SK-N-SH (cell line): ENCODE measurements around the gene PTAFR. TPM values are rescaled to one million over a fixed set of nuclear protein-coding genes. Genes with fewer than 3 reads are reported as not detected.

Experiments
- CTCF ChIA-PET: fragments of 300-600, 350-600 bp; formaldehyde crosslinking; extraction: SDS; loops from one replicate; lab custom pipeline; 2021; lab: Yijun Ruan, JAX
- POLR2A ChIA-PET: fragments of 350-600 bp; sonication (Branson Sonifier 250); formaldehyde crosslinking; extraction: SDS; loops from one replicate; lab custom pipeline; 2020; ENCODE audit warnings: antibody characterized with exemption, inconsistent platforms; lab: Yijun Ruan, JAX
- DNase-seq: peaks from one replicate; pipeline ENCODE4 v3.0.0; 2012
- H2AFZ ChIP-seq: fragments of 200-600 bp; sonication (generic); 2 replicates; pipeline ENCODE4 v1.8.1; 2016; ENCODE audit warnings: antibody characterized with exemption, mild to moderate bottlenecking, low read depth
- H3F3A ChIP-seq: fragments of 200-600 bp; sonication (generic); replicated peaks from 2 replicates; pipeline ENCODE3; 2016; ENCODE audit warnings: antibody characterized with exemption, mild to moderate bottlenecking; ENCODE audit not compliant: insufficient read depth
- H3K27ac ChIP-seq, 2 experiments: fragments of 200-500 bp in 1 of 2; fragments of 200-600 bp in 1 of 2; sonication (Bioruptor generic) in 1 of 2; sonication (generic), shearing (Covaris generic) in 1 of 2; 2 replicates each; pipeline versions ENCODE4 v1.5.1 to v1.6.1; 2014 to 2016; ENCODE audit warnings: low read depth in 2 of 2, inconsistent platforms in 1 of 2, low read length in 1 of 2, mild to moderate bottlenecking in 1 of 2, mixed read lengths in 1 of 2
- H3K27me3 ChIP-seq: fragments of 200-600 bp; sonication (generic), shearing (Covaris generic); 2 replicates; pipeline ENCODE4 v1.6.1; 2016; ENCODE audit warnings: mixed run types; ENCODE audit not compliant: insufficient read depth
- H3K36me3 ChIP-seq, 2 experiments: fragments of 200-500 bp in 1 of 2; fragments of 200-600 bp in 1 of 2; sonication (Bioruptor generic) in 1 of 2; sonication (generic) in 1 of 2; replicated peaks in 1 of 2; 2 replicates each; pipeline versions ENCODE3 to v1.5.1; 2014 to 2016; ENCODE audit warnings: low read length in 1 of 2, mild to moderate bottlenecking in 1 of 2; ENCODE audit not compliant: insufficient read depth in 2 of 2, control insufficient read depth in 1 of 2
- H3K4me1 ChIP-seq, 2 experiments: fragments of 200-500 bp in 1 of 2; fragments of 200-600 bp in 1 of 2; sonication (Bioruptor generic) in 1 of 2; sonication (generic), shearing (Covaris generic) in 1 of 2; 2 replicates each; pipeline versions ENCODE4 v1.5.1 to v1.6.1; 2014 to 2016; ENCODE audit warnings: low read depth in 1 of 2, low read length in 1 of 2, mixed run types in 1 of 2; ENCODE audit not compliant: insufficient read depth in 2 of 2, control insufficient read depth in 1 of 2
- H3K4me2 ChIP-seq: fragments of 200-600 bp; sonication (generic), shearing (Covaris generic); 2 replicates; pipeline ENCODE4 v1.6.1; 2017; ENCODE audit warnings: mixed run types
- H3K4me3 ChIP-seq, 2 experiments: fragments of 200-500 bp in 1 of 2; fragments of 200-600 bp in 1 of 2; sonication (Bioruptor generic) in 1 of 2; sonication (generic), shearing (Covaris generic) in 1 of 2; 2 replicates each; pipeline versions ENCODE4 v1.5.1 to v1.8.1; 2014 to 2016; ENCODE audit warnings: low read depth in 2 of 2, inconsistent platforms in 1 of 2, low read length in 1 of 2, mild to moderate bottlenecking in 1 of 2, mixed read lengths in 1 of 2, moderate library complexity in 1 of 2
- H3K79me2 ChIP-seq: fragments of 200-600 bp; sonication (generic); 2 replicates; pipeline ENCODE4 v1.8.1; 2017; ENCODE audit warnings: mild to moderate bottlenecking; ENCODE audit not compliant: insufficient read depth
- H3K9ac ChIP-seq: fragments of 200-600 bp; sonication (generic); 2 replicates; pipeline ENCODE4 v1.6.1; 2017; ENCODE audit warnings: mixed run types
- H3K9me2 ChIP-seq: fragments of 200-600 bp; sonication (generic); 2 replicates; pipeline ENCODE4 v1.6.1; 2017; ENCODE audit warnings: mixed run types
- H3K9me3 ChIP-seq: fragments of 200-600 bp; sonication (generic); 2 replicates; pipeline ENCODE4 v1.6.1; 2017; ENCODE audit warnings: mixed run types, mild to moderate bottlenecking, moderate library complexity
- H4K20me1 ChIP-seq: fragments of 200-600 bp; sonication (generic); 2 replicates; pipeline ENCODE4 v1.6.1; 2017; ENCODE audit warnings: mild to moderate bottlenecking, mixed run types; ENCODE audit not compliant: insufficient read depth
- CHD2 ChIP-seq: fragments of 150-350 bp; IDR thresholded peaks from 2 replicates; pipeline ENCODE4 v1.6.1; 2018; ENCODE audit warnings: low read length; ENCODE audit not compliant: partially characterized antibody
- CTCF ChIP-seq: fragments of 200-600 bp; sonication (generic); IDR thresholded peaks from 2 replicates; pipeline ENCODE4 v1.6.1; 2017; ENCODE audit warnings: antibody characterized with exemption, mild to moderate bottlenecking, moderate library complexity
- EP300 ChIP-seq, 2 experiments: IDR thresholded peaks; 2 replicates each; pipeline versions ENCODE4 v1.4.0 to v1.6.1; 2012; ENCODE audit warnings: borderline replicate concordance in 1 of 2, low read depth in 1 of 2, low read length in 1 of 2
- MAX ChIP-seq: IDR thresholded peaks from 2 replicates; pipeline ENCODE4 v1.4.0; 2012; ENCODE audit warnings: low read depth
- PBX3 ChIP-seq: IDR thresholded peaks from 2 replicates; pipeline ENCODE4; 2012
- REST ChIP-seq: IDR thresholded peaks from 2 replicates; pipeline ENCODE4 v1.6.1; 2012; ENCODE audit warnings: mild to moderate bottlenecking, low read depth, low read length, moderate library complexity
- RFX5 ChIP-seq: IDR thresholded peaks from 2 replicates; pipeline ENCODE4 v1.6.1; 2012; ENCODE audit warnings: mild to moderate bottlenecking, improper control_type of control experiment, low read length
- RXRA ChIP-seq: IDR thresholded peaks from 2 replicates; pipeline ENCODE4 v1.4.0; 2012; ENCODE audit warnings: low read depth, mild to moderate bottlenecking, borderline replicate concordance
- SIN3A ChIP-seq: IDR thresholded peaks from 2 replicates; pipeline ENCODE4 v1.6.1; 2012; ENCODE audit warnings: low read depth, mild to moderate bottlenecking, low read length, moderate library complexity, borderline replicate concordance
- TCF12 ChIP-seq: IDR thresholded peaks from 2 replicates; pipeline ENCODE4 v1.4.0; 2012
- USF1 ChIP-seq: IDR thresholded peaks from 2 replicates; pipeline ENCODE4 v1.4.0; 2012; ENCODE audit warnings: low read depth, borderline replicate concordance
- whole genome bisulfite sequencing: methylation state at CpG from one replicate; pipeline ENCODE4 v1.1.6; 2017; ENCODE audit warnings: low lambda C conversion rate; 5-methylcytosine and 5-hydroxymethylcytosine counted together
- polyA plus RNA-seq, 3 experiments: library from polyadenylated mRNA; depleted of rRNA; stranded (reverse); fragments of >200 nt; gene quantifications; 2 replicates each; pipeline ENCODE4 v1.2.3, GENCODE V29; 2012

Gene PTAFR
- polyA plus RNA-seq, 1 of the 3 experiments (the other 2 are of a cell fraction), result 0.05 TPM

- peaks cover 49 to 62% of the 10 kb centered on the region in 2 experiments for H3K36me3 ChIP-seq
- no peaks in the 10 kb centered on the region for H3K9me2 ChIP-seq
- no peak for TF ChIP-seq RXRA
- no peak for TF ChIP-seq SIN3A
- TF ChIP-seq CHD2, result no peak
- TF ChIP-seq PBX3, result no peak
- TF ChIP-seq RFX5, result no peak
- TF ChIP-seq REST, result no peak
- TF ChIP-seq MAX, result no peak
- no peak for TF ChIP-seq TCF12
- no peak for TF ChIP-seq EP300 (IDR thresholded peaks at IDR 0.05; ENCODE audit: borderline replicate concordance in 1 of 2, low read depth in 1 of 2, low read length in 1 of 2)
- no peak for TF ChIP-seq USF1
- no peak for TF ChIP-seq CTCF
- POLR2A ChIA-PET, result no interaction called here
- H3K9ac ChIP-seq, result no peak overlapping the region
- no peaks in the 10 kb centered on the region for H3K27me3 ChIP-seq
- H3F3A ChIP-seq, result peaks cover 22% of the 10 kb centered on the region
- no peak for DNase-seq
- no peaks in the 10 kb centered on the region; the same call in 1 of the 2 replicates for H3K79me2 ChIP-seq
- H4K20me1 ChIP-seq, result no peaks in the 10 kb centered on the region
- H3K4me2 ChIP-seq, result no peak overlapping the region
- H3K27ac ChIP-seq, result no peak overlapping the region
- H3K4me3 ChIP-seq, result no peak overlapping the region
- WGBS, result 92% methylated on average over 1 of the region's 1 CpG
- no peaks in the 10 kb centered on the region for H3K9me3 ChIP-seq
- CTCF ChIA-PET, result interaction anchor here (0.7 to 3.7 kb wide), 21 partner anchors 8 to 353 kb away, joined by 3 to 59 read pairs (median 4); partner anchors contain the start of gene EYA3
- no peak overlapping the region for H2AFZ ChIP-seq
- no peaks in the 10 kb centered on the region for H3K4me1 ChIP-seq
Measured at GRCh38 chr1:28209700-28210099, 33.2 kb upstream of the PTAFR start.
